Activated CD4-positive, CD25-positive, alpha-beta regulatory T cell treated with anti-CD3 and anti-CD28 coated beads, Interleukin-2, amount 50 U/mL, for 72 hours (primary cell): ENCODE data around the gene CACNA1C.

Experiments
- DNase-seq: peaks from one replicate; pipeline ENCODE4 v3.0.0; 2021

Gene CACNA1C

GRCh38 chr12:2302711-2303580 is 250.2 kb downstream of the CACNA1C start:
- no peak for DNase-seq

- no peak for DNase-seq
Measured at GRCh38 chr12:2304223-2304622, 251.4 kb downstream of the CACNA1C start.

GRCh38 chr12:2306012-2306411 is 253.2 kb downstream of the CACNA1C start:
- DNase-seq = no peak

GRCh38 chr12:2306735-2307134 is 253.9 kb downstream of the CACNA1C start:
- DNase-seq = no peak

- no peak for DNase-seq
Measured at GRCh38 chr12:2307550-2307949, 254.8 kb downstream of the CACNA1C start.

- DNase-seq = no peak
Measured at GRCh38 chr12:2309647-2310046, 256.9 kb downstream of the CACNA1C start.

- DNase-seq = no peak
Measured at GRCh38 chr12:2311020-2311778, 258.4 kb downstream of the CACNA1C start.

GRCh38 chr12:2312175-2312574 is 259.4 kb downstream of the CACNA1C start:
- no peak for DNase-seq

- DNase-seq = no peak
Measured at GRCh38 chr12:2312770-2313169, 260.0 kb downstream of the CACNA1C start.

- DNase-seq = no peak
Measured at GRCh38 chr12:2314492-2314891, 261.7 kb downstream of the CACNA1C start.

GRCh38 chr12:2317772-2318171 is 265.0 kb downstream of the CACNA1C start:
- no peak for DNase-seq

- DNase-seq = no peak
Measured at GRCh38 chr12:2318286-2318685, 265.5 kb downstream of the CACNA1C start.

GRCh38 chr12:2319136-2319535 is 266.3 kb downstream of the CACNA1C start:
- no peak for DNase-seq

GRCh38 chr12:2319737-2320506 is 267.1 kb downstream of the CACNA1C start:
- DNase-seq = no peak

- no peak for DNase-seq
Measured at GRCh38 chr12:2320841-2321240, 268.1 kb downstream of the CACNA1C start.

- no peak for DNase-seq
Measured at GRCh38 chr12:2322554-2323120, 269.9 kb downstream of the CACNA1C start.

- DNase-seq = no peak
Measured at GRCh38 chr12:2323532-2324255, 270.9 kb downstream of the CACNA1C start.

GRCh38 chr12:2324387-2324786 is 271.6 kb downstream of the CACNA1C start:
- DNase-seq = no peak

GRCh38 chr12:2325519-2325918 is 272.7 kb downstream of the CACNA1C start:
- DNase-seq = no peak

GRCh38 chr12:2326470-2326869 is 273.7 kb downstream of the CACNA1C start:
- DNase-seq = no peak

GRCh38 chr12:2328661-2329060 is 275.9 kb downstream of the CACNA1C start:
- DNase-seq = no peak

GRCh38 chr12:2329661-2330210 is 276.9 kb downstream of the CACNA1C start:
- no peak for DNase-seq
